Activated CD8-positive, alpha-beta T cell treated with anti-CD3 and anti-CD28 coated beads for 36 hours (primary cell): ENCODE results near the gene RNF112. TPM values are rescaled to one million over a fixed set of nuclear protein-coding genes. Genes with fewer than 3 reads are reported as not detected.
"Not testable (repeated sequence)": the region's sequence is repeated elsewhere in the genome, so short reads cannot be mapped to it uniquely, and the experiment has no call there.

ENCODE experiments used
- ATAC-seq: fragments of 200-7000 bp; cut with Tn5 transposase; one replicate; pipeline ENCODE4 v1.10.0; 2021; ENCODE audit warnings: mild to moderate bottlenecking, moderate library complexity
- CTCF ChIA-PET: fragments of 350-600 bp; sonication (Branson Sonifier 250); formaldehyde crosslinking; loops from one replicate; lab custom pipeline; 2021; ENCODE audit warnings: antibody characterized with exemption; lab: Charles Lee
- POLR2A ChIA-PET: fragments of 350-600 bp; sonication (Branson Sonifier 250); formaldehyde crosslinking; loops from one replicate; lab custom pipeline; 2021; ENCODE audit warnings: antibody characterized with exemption; lab: Charles Lee
- DNase-seq: peaks from one replicate; pipeline ENCODE4 v3.0.0-alpha.2; 2020
- H3K27ac Mint-ChIP-seq: one replicate; pipeline ENCODE4 v1.8.0; 2021; ENCODE audit warnings: mild to moderate bottlenecking, mixed read lengths
- H3K27me3 Mint-ChIP-seq: one replicate; pipeline ENCODE4 v1.8.0; 2021; ENCODE audit warnings: mixed read lengths
- H3K36me3 Mint-ChIP-seq: one replicate; pipeline ENCODE4 v1.8.0; 2021; ENCODE audit warnings: low read depth, mixed read lengths
- H3K4me1 Mint-ChIP-seq: one replicate; pipeline ENCODE4 v1.8.0; 2021; ENCODE audit warnings: low read depth, mixed read lengths
- H3K4me3 Mint-ChIP-seq: one replicate; pipeline ENCODE4 v1.8.0; 2021; ENCODE audit warnings: mild to moderate bottlenecking, moderate library complexity, mixed read lengths
- H3K9me3 Mint-ChIP-seq: one replicate; pipeline ENCODE4 v1.8.0; 2021; ENCODE audit warnings: mixed read lengths
- CTCF ChIP-seq: fragments of 200-600 bp; IDR thresholded peaks from one replicate; pipeline ENCODE4 v1.8.0; 2022; ENCODE audit warnings: antibody characterized with exemption, mild to moderate bottlenecking
- intact Hi-C: fragments of 100-400 bp; cut with micrococcal nuclease; formaldehyde crosslinking; loops from one replicate; pipeline ENCODE4 v1.10.0; 2022
- total RNA-seq, 2 experiments: library from RNA; stranded (reverse); gene quantifications; one replicate each; pipeline ENCODE4 v1.2.3, GENCODE V29; 2021

RNF112 gene
- total RNA-seq, 2 experiments from 2014 or later = 0.34 to 0.63 TPM

DNA sequence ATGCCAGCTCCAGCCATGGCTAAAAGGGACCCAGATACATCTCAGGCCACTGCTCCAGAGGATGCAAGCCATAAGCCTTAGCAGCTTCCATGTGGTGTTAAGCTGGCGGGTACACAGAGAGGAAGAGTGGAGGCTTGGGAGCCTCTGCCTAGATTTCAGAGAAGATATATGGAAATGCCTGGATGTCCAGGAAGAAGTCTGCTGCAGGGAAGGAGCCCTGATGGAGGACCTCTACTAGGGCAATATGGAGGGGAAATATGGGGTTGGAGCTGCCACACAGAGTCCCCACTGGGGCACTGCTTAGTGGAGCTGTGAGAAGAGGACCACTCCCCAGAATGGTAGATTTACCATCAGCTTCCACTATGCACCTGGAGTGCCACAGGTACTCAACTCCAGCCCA, 32.1 kb downstream of the RNF112 start:
- DNase-seq (no peak), ATAC-seq (no peak)
- intact Hi-C loops = no loop called here
- Mint-ChIP-seq H3K27me3 (peaks cover 7% of the 10 kb centered on the region), H3K36me3 (no peaks in the 10 kb centered on the region), H3K4me1 (peaks cover 4% of the 10 kb centered on the region), H3K9me3 (peaks cover 6% of the 10 kb centered on the region), H3K4me3 (no peak overlapping the region), H3K27ac (no peak overlapping the region)
- no peak for TF ChIP-seq CTCF
- POLR2A ChIA-PET = no interaction called here
- CTCF ChIA-PET = interaction anchor here (2.2 kb wide), 1 partner anchor 80 kb away, joined by 14 read pairs; the partner anchor contains the start of gene B9D1

- intact Hi-C loops = no loop called here
- H3K4me3 Mint-ChIP-seq = no peak overlapping the region
- TF ChIP-seq CTCF = no peak
- ATAC-seq (no peak), DNase-seq (no peak)
- H3K9me3 Mint-ChIP-seq = peaks cover 6% of the 10 kb centered on the region
- no peak overlapping the region for H3K27ac Mint-ChIP-seq
- H3K36me3 Mint-ChIP-seq = no peaks in the 10 kb centered on the region
- peaks cover 8% of the 10 kb centered on the region for H3K27me3 Mint-ChIP-seq
- POLR2A ChIA-PET = no interaction called here
- H3K4me1 Mint-ChIP-seq = peaks cover 4% of the 10 kb centered on the region
- CTCF ChIA-PET = interaction anchor here (1.1 to 7.2 kb wide), 3 partner anchors 11 to 322 kb away, joined by 3 to 133 read pairs (median 22); partner anchors contain the start of gene B9D1
These were observed 34.1 kb downstream of the RNF112 start for GRCh38 chr17:19445105-19445504.

DNA sequence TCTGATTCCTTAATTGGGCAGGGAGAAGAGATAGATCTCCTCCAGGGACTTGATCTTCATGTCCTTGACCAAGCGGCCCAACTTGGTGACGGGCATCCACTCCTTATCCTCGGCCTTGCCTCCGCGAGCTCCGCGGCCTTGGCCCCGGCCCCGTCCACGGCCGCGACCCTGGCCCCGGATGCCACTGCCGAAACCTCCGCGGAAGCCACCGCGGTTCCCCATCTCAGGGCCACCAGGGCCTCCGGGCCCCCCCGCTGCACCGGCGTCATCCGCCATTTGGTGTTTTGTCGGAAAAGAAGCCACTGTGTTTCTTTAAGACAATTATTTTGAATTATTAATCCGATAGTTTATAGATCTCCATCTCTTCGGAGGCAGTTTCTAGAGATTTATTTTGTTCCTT, 35.5 kb downstream of the RNF112 start:
- POLR2A ChIA-PET = interaction anchor here (0.9 to 1.8 kb wide), 2 partner anchors 77 to 88 kb away, joined by 3 to 4 read pairs; no protein-coding TSS in a partner anchor
- H3K36me3 Mint-ChIP-seq, H3K27ac Mint-ChIP-seq, DNase-seq, H3K4me1 Mint-ChIP-seq, H3K27me3 Mint-ChIP-seq, H3K9me3 Mint-ChIP-seq, ATAC-seq, H3K4me3 Mint-ChIP-seq: not testable (repeated sequence)
- intact Hi-C loops = loop anchor here (2.0 kb wide), 1 partner anchor 84 kb away; the partner anchor contains the start of gene B9D1
- CTCF ChIA-PET = interaction anchor here (0.6 to 7.2 kb wide), 28 partner anchors 10 to 236 kb away, joined by 3 to 133 read pairs (median 4); partner anchors contain the start of genes B9D1 and MAPK7

DNA sequence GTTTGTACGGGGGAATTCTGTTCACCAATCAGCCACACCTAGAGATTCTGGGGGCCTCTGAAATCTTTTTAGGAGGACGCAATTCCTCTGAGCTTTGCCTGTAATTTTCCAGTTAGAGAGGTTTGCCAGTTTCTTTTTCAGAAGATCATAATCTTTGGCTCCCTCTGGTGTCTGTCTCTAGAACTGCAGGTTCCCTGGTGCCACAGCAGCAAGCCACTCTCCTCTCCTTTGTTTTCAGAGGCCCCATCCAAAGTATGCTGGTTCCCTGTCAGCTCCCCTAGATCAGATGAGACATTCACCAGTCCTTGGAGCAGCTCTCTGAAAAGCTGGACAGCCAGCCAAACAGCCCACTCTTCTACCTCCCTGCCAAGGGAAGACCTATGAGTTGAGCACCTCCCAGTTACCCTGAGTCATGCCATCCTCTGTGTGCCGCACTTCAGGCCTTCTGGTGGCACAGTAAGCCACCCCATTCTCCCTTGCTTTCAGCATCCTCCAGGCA, 36.1 kb downstream of the RNF112 start:
- peak; percentile 76 for DNase-seq
- Mint-ChIP-seq H3K27ac (no peak overlapping the region), H3K27me3 (peaks cover 4% of the 10 kb centered on the region), H3K4me1 (no peaks in the 10 kb centered on the region), H3K4me3 (no peak overlapping the region), H3K36me3 (no peaks in the 10 kb centered on the region), H3K9me3 (peaks cover 6% of the 10 kb centered on the region)
- CTCF ChIA-PET = interaction anchor here (0.6 to 7.2 kb wide), 31 partner anchors 8 to 236 kb away, joined by 3 to 133 read pairs (median 4); partner anchors contain the start of genes B9D1 and MAPK7
- peak; percentile 96 for TF ChIP-seq CTCF
- POLR2A ChIA-PET = interaction anchor here (0.9 to 1.8 kb wide), 2 partner anchors 77 to 89 kb away, joined by 3 to 4 read pairs; no protein-coding TSS in a partner anchor
- intact Hi-C loops = loop anchor here (2.0 kb wide), 1 partner anchor 84 kb away; the partner anchor contains the start of gene B9D1
- ATAC-seq = peak; percentile 67

GRCh38 chr17:19448341-19449268, 37.6 kb downstream of the RNF112 start:
- H3K4me3 Mint-ChIP-seq = no peak overlapping the region
- POLR2A ChIA-PET = interaction anchor here (0.7 kb wide), 1 partner anchor 86 kb away, joined by 4 read pairs; the partner anchor contains the start of gene B9D1
- peaks cover 1% of the 10 kb centered on the region for H3K9me3 Mint-ChIP-seq
- CTCF ChIA-PET = interaction anchor here (1.1 to 7.2 kb wide), 9 partner anchors 9 to 141 kb away, joined by 3 to 133 read pairs (median 10); partner anchors contain the start of genes B9D1 and MAPK7
- H3K27me3 Mint-ChIP-seq = peaks cover 4% of the 10 kb centered on the region
- H3K36me3 Mint-ChIP-seq = no peaks in the 10 kb centered on the region
- no peaks in the 10 kb centered on the region for H3K4me1 Mint-ChIP-seq
- TF ChIP-seq CTCF = no peak
- H3K27ac Mint-ChIP-seq = no peak overlapping the region
- intact Hi-C loops = no loop called here
- no peak for DNase-seq
- ATAC-seq = no peak
